ENCODE data around the gene POLR1F.

POLR1F gene

GRCh38 chr7:19674266-19674960 is 34.4 kb downstream of the POLR1F start:
- TF ChIP-seq CTCF (IDR thresholded peaks at IDR 0.05), result no peak
- H3K27me3 ChIP-seq, result no peaks in the 10 kb centered on the region
- H3K4me1 ChIP-seq, result no peaks in the 10 kb centered on the region
- no peaks in the 10 kb centered on the region for H3K9me3 ChIP-seq
- intact Hi-C loops (cut with DNase I; ENCODE audit: low total_unique reads), result no loop called here
- H3K27ac ChIP-seq, result no peak overlapping the region
- no peaks in the 10 kb centered on the region for H3K36me3 ChIP-seq
- no peak for DNase-seq
- H3K4me3 ChIP-seq, result no peak overlapping the region

DNA sequence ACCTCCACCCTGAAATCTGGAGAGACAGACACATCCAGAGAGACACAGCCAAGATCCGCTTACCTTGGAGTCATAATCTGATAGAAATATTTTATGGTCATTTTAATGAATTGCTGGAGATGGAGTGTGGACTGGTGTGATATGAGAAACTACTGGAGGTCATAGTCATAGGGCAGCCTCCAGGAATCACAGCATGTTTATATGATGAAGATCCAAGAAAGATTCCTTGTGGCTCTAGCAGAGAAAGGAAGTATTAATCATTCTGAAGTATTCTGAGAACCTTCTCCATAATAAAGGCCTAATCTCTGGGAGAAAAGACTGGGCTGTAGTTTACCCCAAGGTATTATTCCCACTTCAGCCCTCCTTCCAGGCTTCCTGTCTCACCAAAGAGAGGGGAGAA is 38.0 kb downstream of the POLR1F start:
- Histone ChIP-seq H3K4me3 (no peak overlapping the region), H3K27ac (no peak overlapping the region), H3K9me3 (no peaks in the 10 kb centered on the region), H3K4me1 (no peaks in the 10 kb centered on the region), H3K27me3 (no peaks in the 10 kb centered on the region), H3K36me3 (no peaks in the 10 kb centered on the region)
- DNase-seq, result no peak
- no peak for TF ChIP-seq CTCF (IDR thresholded peaks at IDR 0.05)
- intact Hi-C loops (cut with DNase I; ENCODE audit: low total_unique reads), result no loop called here

- TF ChIP-seq CTCF (IDR thresholded peaks at IDR 0.05), result peak; percentile 40 to 50
- Histone ChIP-seq H3K27ac (no peak overlapping the region), H3K36me3 (no peaks in the 10 kb centered on the region), H3K9me3 (no peaks in the 10 kb centered on the region), H3K4me1 (no peaks in the 10 kb centered on the region), H3K27me3 (peaks cover 0 to 1% of the 10 kb centered on the region in 2 donors), H3K4me3 (no peak overlapping the region)
- intact Hi-C loops (cut with DNase I; ENCODE audit: low total_unique reads), result no loop called here
- DNase-seq, result no peak
Observed at GRCh38 chr7:19665399-19666008, 43.3 kb downstream of the POLR1F start.

DNA sequence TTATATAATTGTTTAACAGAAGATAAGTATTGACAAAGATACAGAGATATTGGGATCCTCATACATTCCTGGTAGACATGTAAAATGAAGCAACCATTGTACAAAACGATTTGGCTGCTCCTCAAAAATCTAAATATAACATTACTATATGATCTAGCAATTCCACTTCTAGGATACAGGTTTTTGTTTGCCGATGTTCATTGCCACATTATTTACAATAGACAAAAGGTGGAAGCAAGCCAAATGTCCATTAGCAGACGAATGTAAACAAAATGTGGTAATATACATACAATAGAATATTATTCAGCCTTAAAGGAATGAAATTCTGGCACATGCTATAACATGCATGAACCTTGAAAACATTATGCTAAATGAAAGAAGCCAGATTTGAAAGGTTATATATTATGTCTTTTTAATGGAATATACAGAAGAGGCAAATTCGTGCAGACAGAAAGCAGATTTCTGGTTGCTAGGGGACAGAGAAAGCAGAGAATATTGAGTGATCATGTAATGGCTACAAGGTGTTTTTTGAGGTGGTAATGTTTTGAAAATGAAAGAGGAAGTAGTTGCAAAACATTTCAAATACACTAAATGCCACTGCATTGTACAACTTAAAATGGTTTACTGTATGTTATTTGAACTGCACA is 44.9 kb downstream of the POLR1F start:
- Histone ChIP-seq H3K4me1 (no peaks in the 10 kb centered on the region), H3K27ac (no peak overlapping the region), H3K27me3 (peaks cover 0 to 2% of the 10 kb centered on the region in 2 donors), H3K9me3 (no peaks in the 10 kb centered on the region), H3K4me3 (no peak overlapping the region), H3K36me3 (no peaks in the 10 kb centered on the region)
- no peak for DNase-seq
- no peak for TF ChIP-seq CTCF (IDR thresholded peaks at IDR 0.05)
- intact Hi-C loops (cut with DNase I; ENCODE audit: low total_unique reads), result no loop called here

- intact Hi-C loops (cut with DNase I; ENCODE audit: low total_unique reads), result no loop called here
- H3K27me3 ChIP-seq, result no peaks in the 10 kb centered on the region
- TF ChIP-seq CTCF (IDR thresholded peaks at IDR 0.05), result no peak
- no peak overlapping the region for H3K27ac ChIP-seq
- H3K36me3 ChIP-seq, result no peaks in the 10 kb centered on the region
- H3K4me3 ChIP-seq, result no peak overlapping the region
- peaks cover 0 to 20% (median 20%) of the 10 kb centered on the region in 3 donors for H3K9me3 ChIP-seq
- H3K4me1 ChIP-seq, result no peaks in the 10 kb centered on the region
- DNase-seq, result no peak
Observed at GRCh38 chr7:19648791-19649190, 60.0 kb downstream of the POLR1F start.
